ENCODE measurements around the gene DNAJC5.
A peak's percentile ranks its signal among the peaks of the same experiment; 100 is the strongest.

DNAJC5 gene

GRCh38 chr20:63980806-63981728, 86.1 kb downstream of the DNAJC5 start, which contains the start of gene PRPF6:
Gene PRPF6, plus strand, starts transcription at chr20:63981132. Its CDS starts 114 bp downstream, at chr20:63981246.
- DNase-seq (ENCODE audit: low spot score): peak; percentile 94

GRCh38 chr20:63982937-63983336, 88.0 kb downstream of the DNAJC5 start:
- DNase-seq (ENCODE audit: low spot score): no peak
